ENCODE results near the gene DSN1.

DNA sequence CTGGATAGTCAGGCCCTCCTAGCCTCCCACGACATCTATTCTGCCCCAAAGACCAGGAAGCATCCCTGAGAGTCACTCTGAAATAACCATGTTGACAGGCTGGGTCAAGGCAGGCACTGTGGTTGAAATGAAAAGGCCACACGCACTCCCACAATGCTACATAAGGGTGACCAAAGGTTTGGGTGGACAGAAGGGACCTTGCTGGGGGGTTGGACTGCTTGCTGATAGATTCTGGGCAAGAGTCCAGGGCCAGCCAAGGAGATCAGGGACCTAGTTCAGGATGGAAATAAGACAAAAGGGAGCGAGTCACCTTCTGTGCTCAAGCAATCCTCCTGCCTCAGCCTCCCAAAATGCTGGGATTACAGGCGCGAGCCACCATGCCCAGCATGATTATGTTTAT, 32.5 kb upstream of the DSN1 start:
- no peak for TF ChIP-seq GATA3 (IDR thresholded peaks at IDR 0.05; ENCODE audit: low read depth, low read length)
- no peak for TF ChIP-seq GATA2 (IDR thresholded peaks at IDR 0.05; ENCODE audit: low read depth, low read length)

Measured in SH-SY5Y (cell line).